WTC11 (cell line): ENCODE measurements around the gene GALNT13.

Experiments
- ATF1 ChIP-seq: sonication (generic); formaldehyde crosslinking; IDR thresholded peaks from 2 replicates; pipeline ENCODE4 v1.8.1; 2023; ENCODE audit warnings: mild to moderate bottlenecking, moderate library complexity, missing genetic modification reagents
- CREB1 ChIP-seq: sonication (generic); formaldehyde crosslinking; IDR thresholded peaks from 2 replicates; pipeline ENCODE4 v1.8.0; 2023; ENCODE audit warnings: mild to moderate bottlenecking, missing genetic modification reagents
- ESRRA ChIP-seq: sonication (generic); formaldehyde crosslinking; IDR thresholded peaks from 2 replicates; pipeline ENCODE4 v1.8.1; 2022; ENCODE audit warnings: mild to moderate bottlenecking, missing genetic modification reagents, borderline replicate concordance
- KAT7 ChIP-seq: sonication (generic); formaldehyde crosslinking; IDR thresholded peaks from 2 replicates; pipeline ENCODE4 v1.8.1; 2023; ENCODE audit warnings: missing genetic modification reagents, mild to moderate bottlenecking, borderline replicate concordance
- ZNF121 ChIP-seq: sonication (generic); formaldehyde crosslinking; IDR thresholded peaks from 2 replicates; pipeline ENCODE4 v1.8.0; 2023; ENCODE audit warnings: missing genetic modification reagents
- ZNF219 ChIP-seq: sonication (generic); formaldehyde crosslinking; IDR thresholded peaks from 2 replicates; pipeline ENCODE4 v1.8.0; 2023; ENCODE audit warnings: missing genetic modification reagents, mild to moderate bottlenecking, borderline replicate concordance
- ZNF423 ChIP-seq: fragments of 250-450 bp; sonication (Bioruptor Pico); IDR thresholded peaks from 2 replicates; pipeline ENCODE4 v2.1.2; 2022; ENCODE audit warnings: mild to moderate bottlenecking, moderate library complexity
- ZNF512 ChIP-seq: sonication (generic); formaldehyde crosslinking; IDR thresholded peaks from 2 replicates; pipeline ENCODE4 v1.8.1; 2022; ENCODE audit warnings: missing genetic modification reagents, borderline replicate concordance
- TF ChIP-seq, protein P1 (sequence below): sonication (generic); formaldehyde crosslinking; conservative IDR thresholded peaks from 2 replicates; pipeline ENCODE4 v1.8.1; 2022; ENCODE audit warnings: mild to moderate bottlenecking, missing genetic modification reagents

GRCh38 chr2:154092571-154092970 is 220.8 kb downstream of the GALNT13 start:
- no peak for TF ChIP-seq ZNF219 (CRISPR knock-in tag)
- TF ChIP-seq, protein P1, sequence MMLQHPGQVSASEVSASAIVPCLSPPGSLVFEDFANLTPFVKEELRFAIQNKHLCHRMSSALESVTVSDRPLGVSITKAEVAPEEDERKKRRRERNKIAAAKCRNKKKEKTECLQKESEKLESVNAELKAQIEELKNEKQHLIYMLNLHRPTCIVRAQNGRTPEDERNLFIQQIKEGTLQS (CRISPR knock-in tag) = no peak
- TF ChIP-seq ZNF121 (CRISPR knock-in tag) = no peak
- TF ChIP-seq ZNF423 (CRISPR knock-in tag) = no peak
- TF ChIP-seq KAT7 = no peak
- no peak for TF ChIP-seq ZNF512 (CRISPR knock-in tag)
- no peak for TF ChIP-seq CREB1 (CRISPR knock-in tag)
- no peak for TF ChIP-seq ESRRA (CRISPR knock-in tag)
- TF ChIP-seq ATF1 (CRISPR knock-in tag) = no peak
